HG03196 (cell line): ENCODE measurements around the gene REEP6.
A peak's percentile ranks its signal among the peaks of the same experiment; 100 is the strongest.

Experiments
- ATAC-seq: cut with Tn5 transposase; IDR thresholded peaks from one replicate; pipeline ENCODE4 v1.9.1; 2021; ENCODE audit not compliant: unreplicated experiment

Gene REEP6

DNA sequence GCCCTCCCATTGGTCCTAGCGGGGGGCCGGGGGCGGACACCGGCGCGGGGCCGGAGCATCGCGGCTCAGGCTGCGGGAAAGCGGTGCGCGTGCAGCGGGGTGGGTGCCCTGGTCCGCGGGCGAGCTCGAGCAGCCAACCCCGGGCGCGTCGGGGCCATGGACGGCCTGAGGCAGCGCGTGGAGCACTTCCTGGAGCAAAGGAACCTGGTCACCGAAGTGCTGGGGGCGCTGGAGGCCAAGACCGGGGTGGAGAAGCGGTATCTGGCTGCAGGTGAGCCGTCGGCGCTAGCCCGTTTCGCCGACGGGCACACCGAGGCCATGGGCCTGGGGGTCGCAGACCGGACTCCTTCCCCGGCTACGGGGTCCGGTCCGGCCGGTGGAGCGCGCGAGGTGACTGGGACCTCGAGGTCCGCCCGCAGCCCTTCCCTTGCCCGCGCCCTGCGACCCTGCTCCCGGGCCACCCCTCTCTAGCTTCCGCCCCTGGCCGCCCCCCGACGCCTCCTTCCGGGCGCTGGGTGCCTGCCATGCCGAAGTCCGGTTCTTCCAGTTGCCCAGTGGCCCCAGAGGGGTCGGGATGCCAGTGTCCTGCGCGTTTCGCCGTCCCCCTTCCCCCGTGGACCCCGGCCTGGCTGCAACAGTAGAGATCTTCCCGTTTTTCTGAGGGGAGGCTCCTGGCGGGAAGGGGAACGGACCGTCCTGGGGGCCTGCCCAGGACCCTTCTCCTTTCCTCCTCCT, at the start of gene REEP6:
REEP6 (plus strand) TSS at position 68 of the 735 bp plus-strand sequence; CDS start at position 157, 89 bp downstream.
- no peak for ATAC-seq

DNA sequence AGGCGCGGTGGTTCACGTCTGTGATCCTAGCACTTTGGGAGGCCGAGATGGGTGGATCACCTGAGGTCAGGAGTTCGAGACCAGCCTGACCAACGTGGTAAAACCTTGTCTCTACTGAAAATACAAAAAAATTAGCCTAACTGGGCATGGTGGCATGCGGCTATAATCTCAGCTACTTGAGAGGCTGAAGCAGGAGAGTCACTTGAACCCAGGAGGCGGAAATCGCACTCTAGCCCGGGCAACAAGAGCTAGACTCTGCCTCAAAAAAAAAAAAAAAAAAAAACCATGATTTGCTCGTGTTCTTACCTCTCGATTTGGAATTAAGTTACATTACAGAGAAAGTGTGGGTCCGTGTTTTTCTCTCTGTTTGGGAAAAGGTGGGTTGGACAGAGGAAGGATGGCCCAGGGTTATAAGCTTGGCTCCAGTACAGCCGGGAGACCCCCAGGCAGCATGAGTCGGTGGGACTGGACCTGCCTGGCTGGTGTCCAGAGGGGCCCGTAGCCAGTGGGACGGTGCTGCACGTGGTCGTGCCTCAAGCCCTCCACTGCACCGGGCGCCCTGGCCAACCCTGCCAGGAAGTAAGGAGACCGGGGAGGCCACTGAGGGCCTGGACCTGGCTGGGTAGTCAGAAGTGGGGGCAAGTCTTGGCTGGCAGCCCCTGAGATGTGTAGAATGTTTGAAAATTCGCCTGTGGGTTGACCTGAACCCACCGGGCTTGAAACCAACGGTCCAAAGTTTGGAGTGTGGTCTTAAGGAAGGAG, 49.1 kb upstream of the REEP6 start:
- ATAC-seq: no peak

DNA sequence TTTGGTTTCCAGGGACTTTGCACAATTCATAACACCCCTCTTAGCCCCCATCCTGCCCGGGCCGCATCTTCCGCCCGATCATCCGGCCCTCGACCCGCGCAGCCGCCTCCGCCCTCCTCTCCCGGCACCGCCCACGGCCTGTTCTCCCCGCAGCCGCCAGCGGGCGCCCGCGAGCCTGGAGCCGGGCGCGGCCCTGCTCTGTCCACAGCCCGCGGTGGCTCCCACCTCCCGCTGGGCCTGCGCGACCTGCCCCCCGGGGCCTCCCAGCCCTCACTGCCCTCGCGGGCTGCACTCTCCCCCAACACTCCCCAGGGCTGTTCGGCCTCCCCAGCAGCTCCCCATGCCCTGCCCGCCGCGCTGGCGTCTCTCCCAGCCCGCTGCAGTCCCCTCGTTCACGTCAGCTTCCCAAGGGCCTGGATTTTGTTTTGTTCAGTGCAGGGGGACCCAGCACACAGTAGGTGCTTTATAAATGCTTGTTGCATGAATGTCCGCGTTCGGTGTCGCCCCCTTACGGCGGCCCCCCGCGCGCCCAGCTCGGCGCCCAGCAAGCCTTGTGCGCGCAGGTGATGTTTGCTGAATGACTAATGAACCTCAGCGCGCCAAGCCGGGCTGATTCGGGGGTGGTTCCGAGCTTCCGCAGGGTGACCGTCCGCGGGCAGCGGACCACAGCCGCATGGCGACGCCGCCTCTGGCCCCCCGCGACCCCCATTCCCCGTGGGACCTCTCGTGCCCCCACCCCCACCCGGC, 45.6 kb upstream of the REEP6 start:
- peak; percentile 73 for ATAC-seq

- ATAC-seq: no peak
Measured at GRCh38 chr19:1445932-1446712, 44.9 kb upstream of the REEP6 start.

DNA sequence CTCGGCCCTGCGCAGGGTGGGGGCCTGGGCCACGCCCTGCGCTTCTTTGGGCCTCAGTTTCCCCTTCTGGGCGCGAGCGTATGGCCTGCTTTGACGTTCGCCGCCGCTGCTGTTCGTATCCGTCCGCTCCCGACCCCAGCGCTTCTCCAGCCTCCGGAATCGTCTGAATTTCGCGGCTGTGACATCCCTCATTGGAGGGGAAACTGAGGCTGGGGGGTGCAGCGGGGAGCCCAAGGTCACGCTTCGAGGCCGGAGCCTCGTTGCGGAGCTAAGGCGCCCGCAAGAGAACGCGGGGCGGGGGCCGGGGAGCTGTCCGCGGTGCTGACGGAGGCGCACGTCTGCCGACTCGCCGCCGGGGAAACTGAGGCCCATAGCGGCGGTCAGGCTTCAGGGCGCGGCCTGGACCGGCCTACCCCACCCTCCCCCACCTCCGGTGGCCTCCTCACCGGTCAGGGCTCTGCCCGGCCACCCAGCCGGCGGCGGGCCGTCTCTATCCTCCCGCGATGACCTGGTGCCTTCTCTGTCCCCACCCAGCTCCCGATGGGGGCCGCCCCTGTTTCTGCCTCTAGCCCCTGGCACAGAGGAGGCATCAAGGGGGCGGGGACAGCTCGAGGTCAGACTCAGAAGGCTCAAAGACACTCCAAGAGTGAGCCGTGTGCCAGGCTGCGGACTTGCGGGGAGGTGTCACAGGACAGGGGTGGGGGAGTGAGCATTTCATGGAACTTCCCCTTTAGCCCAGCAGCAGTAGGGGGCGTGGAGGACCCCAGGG, 44.1 kb upstream of the REEP6 start:
- ATAC-seq: no peak

DNA sequence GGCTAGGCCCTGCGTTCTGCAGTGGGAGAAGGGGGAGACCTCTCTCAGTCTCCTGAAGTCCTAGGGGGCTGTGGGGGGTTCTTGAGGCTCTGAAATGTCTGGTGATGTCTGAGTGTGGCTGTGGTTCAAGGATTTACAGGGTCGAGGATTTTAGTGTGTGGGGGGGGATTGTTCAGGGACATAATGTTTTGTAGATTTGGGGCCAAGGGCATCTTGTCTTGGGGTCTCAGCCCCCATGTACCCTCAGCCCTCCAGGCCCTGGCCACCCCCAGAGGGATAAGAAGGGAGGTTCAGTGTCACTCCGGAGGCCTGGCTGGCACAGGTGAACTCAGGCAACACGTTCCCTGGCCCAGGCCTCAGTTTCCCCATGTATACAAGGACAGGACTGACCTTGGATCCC, 43.5 kb upstream of the REEP6 start:
- no peak for ATAC-seq

DNA sequence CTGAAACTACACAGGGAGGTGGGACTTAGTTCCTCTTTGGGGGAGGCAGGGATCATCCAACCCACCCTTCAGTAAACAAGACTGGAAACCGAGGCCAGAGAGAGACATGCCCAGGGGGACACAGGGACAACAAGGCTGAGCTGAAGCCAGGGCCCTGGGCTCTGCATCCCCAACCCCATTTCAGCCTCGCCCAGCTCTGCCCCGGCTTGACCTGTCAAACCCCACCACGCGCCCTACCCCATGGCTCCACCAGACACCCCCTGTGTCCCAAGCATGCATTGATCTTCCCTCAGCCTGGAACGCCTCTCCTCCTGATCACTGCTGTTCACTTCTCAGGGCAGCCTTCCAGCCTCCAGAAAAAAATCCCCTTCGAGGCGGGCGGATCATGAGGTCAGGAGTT, 43.0 kb upstream of the REEP6 start:
- no peak for ATAC-seq

DNA sequence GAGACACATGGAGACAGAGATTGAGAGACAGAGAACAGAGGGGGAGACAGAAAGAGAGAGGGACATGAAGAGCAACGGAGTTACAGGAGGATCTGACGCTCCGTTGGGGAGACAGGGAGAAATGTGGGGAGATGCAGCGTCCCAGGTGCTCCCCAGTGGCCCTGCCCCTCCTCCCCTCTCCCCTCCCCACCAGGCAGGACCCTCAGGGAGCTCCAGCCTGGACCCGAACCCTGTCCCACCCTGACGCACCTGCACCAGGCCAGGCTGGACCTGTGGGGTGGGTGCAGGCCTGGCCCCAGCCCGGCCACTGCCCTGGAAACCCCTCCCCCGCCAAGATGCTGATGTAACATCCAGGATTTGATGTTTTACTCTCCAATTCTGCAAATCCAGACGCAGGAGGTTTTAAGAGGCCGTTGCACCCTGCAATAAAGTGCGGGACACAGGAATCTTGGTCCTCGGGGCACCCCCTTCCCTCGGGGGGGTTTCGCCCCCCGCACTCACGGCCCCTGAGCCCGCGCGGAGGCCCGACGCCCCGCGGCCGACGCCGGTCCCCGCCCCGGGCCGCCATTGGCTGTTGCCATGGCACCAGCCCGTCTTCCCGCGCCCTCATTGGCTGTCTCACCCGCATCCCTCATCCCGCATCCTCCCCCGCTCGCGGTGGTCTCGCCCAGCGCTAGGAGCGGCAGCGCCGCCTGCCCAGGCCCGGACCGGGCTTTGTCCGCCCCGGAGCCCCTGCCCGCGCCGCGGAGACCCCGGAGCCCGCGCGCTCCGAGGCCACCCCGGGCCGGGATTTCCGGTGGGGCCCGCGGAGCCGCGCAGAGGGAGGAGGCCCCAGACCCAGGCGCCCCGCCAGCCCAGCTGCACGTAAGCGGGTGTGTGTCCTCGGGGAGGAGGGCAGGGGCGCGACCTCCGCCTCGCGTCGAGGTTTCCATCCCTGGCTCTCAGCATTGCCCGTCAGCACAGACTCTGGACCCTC, 41.2 kb upstream of the REEP6 start, which contains the start of gene APC2:
APC2 (plus strand) TSS at position 655 of the 976 bp plus-strand sequence. CDS start 2,881 bp downstream, outside the sequence.
- ATAC-seq: no peak

DNA sequence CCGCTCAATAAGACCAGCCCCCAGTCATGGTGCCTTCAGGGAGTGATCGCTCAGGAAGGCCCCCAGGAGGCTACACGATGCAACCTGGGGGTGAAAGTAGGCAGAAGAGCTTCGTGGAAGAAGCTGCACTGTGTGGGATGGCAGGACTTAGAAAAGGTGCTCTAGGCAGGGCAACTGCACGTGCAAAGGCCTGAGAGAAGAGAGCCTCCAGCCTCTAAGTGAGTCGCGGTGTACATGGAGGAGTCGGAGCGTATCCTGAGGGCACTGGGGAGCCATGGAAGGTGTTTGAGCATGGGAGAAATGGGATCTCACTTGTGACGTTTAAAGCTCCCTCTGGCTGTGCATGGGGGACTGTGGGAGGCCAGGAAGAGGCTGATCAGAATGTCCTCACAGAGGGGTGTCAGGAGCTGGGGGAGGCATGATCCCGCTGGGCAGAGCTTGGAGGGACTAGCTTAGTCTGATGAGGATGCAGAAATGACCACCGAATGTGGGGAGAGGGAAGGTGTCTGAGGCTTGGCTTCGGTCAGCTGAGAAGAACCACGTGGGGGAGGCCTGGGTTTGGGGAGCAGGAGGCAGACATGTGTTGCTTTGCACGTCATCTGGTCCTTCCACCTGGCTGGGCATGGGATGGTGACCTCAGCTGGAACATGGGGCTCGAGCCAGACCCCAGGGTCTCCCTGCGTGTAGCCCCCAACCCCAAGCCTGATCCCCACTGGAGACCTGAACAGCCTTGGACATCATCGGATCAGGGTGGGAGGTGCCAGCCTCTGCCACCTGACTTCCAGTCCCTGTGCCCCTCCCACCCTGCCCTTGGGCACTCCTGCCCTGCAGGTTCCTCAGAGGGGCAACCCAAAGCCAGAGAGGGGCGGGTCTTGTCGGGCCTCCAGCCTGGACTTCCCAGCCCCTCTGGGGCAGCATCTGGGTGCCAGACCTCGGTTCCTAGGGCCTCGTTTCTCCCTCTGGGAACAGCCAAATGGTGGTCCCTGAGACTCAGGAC, 39.9 kb upstream of the REEP6 start:
- ATAC-seq: no peak

DNA sequence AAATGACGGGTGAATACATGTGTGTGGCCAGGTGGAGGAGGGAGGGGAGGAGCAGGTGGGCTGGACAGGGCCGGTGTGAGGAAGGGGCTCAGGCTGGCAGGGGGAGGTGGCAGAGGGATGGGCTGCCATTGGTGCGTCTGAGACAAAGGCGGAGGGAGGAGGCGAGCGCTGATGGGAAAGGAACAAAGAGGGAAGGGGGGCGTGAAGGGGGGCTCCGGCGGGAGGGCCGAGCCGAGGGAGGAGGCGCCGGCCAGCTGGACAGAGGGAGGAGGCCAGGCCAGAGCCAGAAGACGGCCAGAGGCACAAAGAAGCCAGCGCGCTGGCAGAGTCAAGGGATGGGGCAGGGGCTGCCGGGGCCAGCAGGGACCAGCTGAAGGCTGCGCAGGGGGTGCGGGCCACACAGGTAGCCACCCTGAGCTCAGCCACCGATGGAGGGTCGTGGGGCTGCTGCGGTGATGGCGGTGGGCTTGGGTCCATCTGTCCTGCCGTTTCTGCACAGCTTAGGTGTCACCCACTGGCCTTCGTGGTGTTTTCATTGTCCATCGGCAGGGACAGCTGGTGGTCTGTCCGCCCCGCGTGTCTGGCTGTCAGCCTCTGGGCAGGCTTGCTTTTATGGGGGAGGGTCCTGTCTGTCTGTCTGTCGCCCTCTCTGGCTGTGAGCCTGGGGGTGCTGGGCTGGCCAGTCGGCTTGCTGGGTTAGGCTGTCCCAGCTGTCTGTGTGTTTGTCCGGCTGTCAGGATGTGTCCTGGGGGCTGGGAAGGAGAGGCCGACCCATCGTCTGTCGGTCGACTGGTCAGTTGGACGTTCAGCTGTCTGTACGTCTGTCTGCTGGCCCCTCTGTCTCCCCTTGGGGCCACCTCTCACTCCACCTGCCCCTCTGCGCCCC, 38.8 kb upstream of the REEP6 start:
- no peak for ATAC-seq

GRCh38 chr19:1452802-1453524, 38.0 kb upstream of the REEP6 start:
- ATAC-seq: no peak

DNA sequence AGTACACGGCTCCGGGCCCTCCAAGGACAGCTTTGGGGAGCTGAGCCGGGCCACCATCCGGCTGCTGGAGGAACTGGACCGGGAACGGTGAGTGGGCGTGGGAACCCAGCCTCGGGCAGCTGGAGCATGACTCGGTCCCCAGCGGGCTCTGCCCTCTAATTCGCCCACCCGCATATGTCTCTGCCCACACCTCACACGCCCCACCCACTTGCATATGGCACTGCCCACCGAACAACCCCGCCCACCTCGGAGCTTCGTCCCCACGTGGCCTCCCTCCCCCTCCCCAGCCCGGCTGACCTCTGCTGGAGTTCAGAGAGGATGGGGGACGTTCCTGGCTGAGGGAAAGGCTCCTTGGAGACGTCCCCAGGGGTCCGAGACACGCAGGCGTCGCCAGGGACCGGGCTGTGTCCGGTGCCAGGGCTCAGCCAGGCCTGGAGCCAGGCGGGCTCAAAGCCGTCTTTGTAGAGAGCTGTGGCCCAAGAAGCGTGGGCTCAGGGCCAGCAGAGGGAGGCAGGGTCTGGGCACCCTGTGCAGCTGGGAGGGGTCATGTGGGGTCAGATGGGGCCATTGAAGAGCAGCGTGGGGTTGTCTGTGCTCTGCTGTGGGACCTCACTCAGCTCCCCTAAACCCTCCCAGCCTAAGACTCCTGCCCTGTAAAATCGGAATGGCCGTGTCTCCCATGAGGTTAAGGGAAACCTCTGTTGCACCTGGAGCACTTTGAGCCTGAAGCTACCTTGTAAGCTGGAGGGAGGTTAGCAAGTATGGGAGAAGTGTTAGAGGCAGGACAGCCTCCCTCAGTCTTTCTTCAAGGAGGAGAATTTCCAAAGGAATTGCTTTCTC, 37.2 kb upstream of the REEP6 start:
- ATAC-seq: no peak

DNA sequence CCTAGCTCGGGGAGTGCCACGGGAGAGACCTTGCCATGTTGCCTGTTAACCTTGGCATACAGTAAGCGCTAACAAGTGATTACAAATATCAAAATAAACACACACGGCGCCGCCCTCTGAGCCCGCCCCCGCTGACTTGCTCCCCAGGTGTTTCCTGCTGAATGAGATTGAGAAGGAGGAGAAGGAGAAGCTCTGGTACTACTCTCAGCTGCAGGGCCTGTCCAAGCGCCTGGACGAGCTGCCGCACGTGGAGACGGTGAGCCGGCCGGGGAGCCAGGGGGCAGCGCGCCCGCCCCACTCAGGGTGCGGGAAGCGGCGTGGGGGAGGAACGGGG, 36.0 kb upstream of the REEP6 start:
- ATAC-seq: no peak

GRCh38 chr19:1455336-1456120, 35.5 kb upstream of the REEP6 start:
- ATAC-seq: no peak
